ENCODE data around the gene CAPN13. TPM values are rescaled to one million over a fixed set of nuclear protein-coding genes. Genes with fewer than 3 reads are reported as not detected.

CAPN13 gene
- polyA plus RNA-seq (2012; ENCODE audit: insufficient read depth, insufficient read length): not detected

- DNase-seq (ENCODE audit: low read depth, low spot score): no peak
- no peak within 1 kb of the TSS for H3K4me3 ChIP-seq (ENCODE audit: low read length)
Observed at GRCh38 chr2:30807249-30807648, at the start of gene CAPN13. CAPN13 (minus strand) TSS chr2:30807446; CDS start chr2:30787325, 20,121 bp downstream.

- DNase-seq (ENCODE audit: low read depth, low spot score): no peak
- no peak overlapping the region for H3K4me3 ChIP-seq (ENCODE audit: low read length)
Observed at GRCh38 chr2:30847841-30848240, 40.6 kb upstream of the CAPN13 start.

GRCh38 chr2:30847329-30847728 is 40.1 kb upstream of the CAPN13 start:
- no peak for DNase-seq (ENCODE audit: low read depth, low spot score)
- H3K4me3 ChIP-seq (ENCODE audit: low read length): no peak overlapping the region

- no peak for DNase-seq (ENCODE audit: low read depth, low spot score)
Observed at GRCh38 chr2:30828586-30828985, 21.3 kb upstream of the CAPN13 start.

GRCh38 chr2:30826916-30827315 is 19.7 kb upstream of the CAPN13 start:
- no peak for DNase-seq (ENCODE audit: low read depth, low spot score)
- H3K4me3 ChIP-seq (ENCODE audit: low read length): no peak overlapping the region

More at GRCh38 chr2:30828586-30828985, 21.3 kb upstream of the CAPN13 start:
- no peak overlapping the region for H3K4me3 ChIP-seq (ENCODE audit: low read length)

- H3K4me3 ChIP-seq (ENCODE audit: low read length): no peak overlapping the region
- DNase-seq (ENCODE audit: low read depth, low spot score): no peak
Observed at GRCh38 chr2:30826481-30826880, 19.2 kb upstream of the CAPN13 start.

GRCh38 chr2:30823452-30823851 is 16.2 kb upstream of the CAPN13 start:
- H3K4me3 ChIP-seq (ENCODE audit: low read length): no peak overlapping the region
- DNase-seq (ENCODE audit: low read depth, low spot score): no peak

- no peak for DNase-seq (ENCODE audit: low read depth, low spot score)
- H3K4me3 ChIP-seq (ENCODE audit: low read length): no peak overlapping the region
Observed at GRCh38 chr2:30821960-30822359, 14.7 kb upstream of the CAPN13 start.

GRCh38 chr2:30820381-30821055 is 13.3 kb upstream of the CAPN13 start:
- no peak overlapping the region for H3K4me3 ChIP-seq (ENCODE audit: low read length)
- no peak for DNase-seq (ENCODE audit: low read depth, low spot score)

- DNase-seq (ENCODE audit: low read depth, low spot score): peak; percentile 11
- no peak overlapping the region for H3K4me3 ChIP-seq (ENCODE audit: low read length)
Observed at GRCh38 chr2:30809938-30810337, 2.7 kb upstream of the CAPN13 start.

- DNase-seq (ENCODE audit: low read depth, low spot score): no peak
- H3K4me3 ChIP-seq (ENCODE audit: low read length): no peak overlapping the region
Observed at GRCh38 chr2:30808695-30809094, 1.4 kb upstream of the CAPN13 start.

- no peak for DNase-seq (ENCODE audit: low read depth, low spot score)
- H3K4me3 ChIP-seq (ENCODE audit: low read length): no peak overlapping the region
Observed at GRCh38 chr2:30803281-30803680, 4.0 kb downstream of the CAPN13 start.

- no peak for DNase-seq (ENCODE audit: low read depth, low spot score)
Observed at GRCh38 chr2:30802611-30803010, 4.6 kb downstream of the CAPN13 start.

GRCh38 chr2:30801821-30802455 is 5.3 kb downstream of the CAPN13 start:
- H3K4me3 ChIP-seq (ENCODE audit: low read length): no peak overlapping the region
- no peak for DNase-seq (ENCODE audit: low read depth, low spot score)

More at GRCh38 chr2:30802611-30803010, 4.6 kb downstream of the CAPN13 start:
- H3K4me3 ChIP-seq (ENCODE audit: low read length): no peak overlapping the region

- no peak for DNase-seq (ENCODE audit: low read depth, low spot score)
Observed at GRCh38 chr2:30800159-30800558, 7.1 kb downstream of the CAPN13 start.

GRCh38 chr2:30799366-30799765 is 7.9 kb downstream of the CAPN13 start:
- no peak overlapping the region for H3K4me3 ChIP-seq (ENCODE audit: low read length)
- DNase-seq (ENCODE audit: low read depth, low spot score): no peak

More at GRCh38 chr2:30800159-30800558, 7.1 kb downstream of the CAPN13 start:
- no peak overlapping the region for H3K4me3 ChIP-seq (ENCODE audit: low read length)

- peak; percentile 9 for DNase-seq (ENCODE audit: low read depth, low spot score)
- H3K4me3 ChIP-seq (ENCODE audit: low read length): no peak overlapping the region
Observed at GRCh38 chr2:30798536-30798991, 8.7 kb downstream of the CAPN13 start.

GRCh38 chr2:30797381-30798015 is 9.7 kb downstream of the CAPN13 start:
- no peak for DNase-seq (ENCODE audit: low read depth, low spot score)
- H3K4me3 ChIP-seq (ENCODE audit: low read length): no peak overlapping the region

- no peak overlapping the region for H3K4me3 ChIP-seq (ENCODE audit: low read length)
- DNase-seq (ENCODE audit: low read depth, low spot score): no peak
Observed at GRCh38 chr2:30796699-30797098, 10.5 kb downstream of the CAPN13 start.

GRCh38 chr2:30792521-30792920 is 14.7 kb downstream of the CAPN13 start:
- no peak for DNase-seq (ENCODE audit: low read depth, low spot score)
- H3K4me3 ChIP-seq (ENCODE audit: low read length): no peak overlapping the region

Data from Jurkat, Clone E6-1 (cell line).